GM18868 (cell line): ENCODE results near the gene PARP4.
"Not testable (repeated sequence)": the region's sequence is repeated elsewhere in the genome, so short reads cannot be mapped to it uniquely, and the experiment has no call there.

ENCODE experiments used
- ATAC-seq: cut with Tn5 transposase; IDR thresholded peaks from one replicate; pipeline ENCODE4 v1.9.1; 2021; ENCODE audit warnings: mild to moderate bottlenecking, moderate library complexity; ENCODE audit not compliant: unreplicated experiment

The PARP4 gene

DNA sequence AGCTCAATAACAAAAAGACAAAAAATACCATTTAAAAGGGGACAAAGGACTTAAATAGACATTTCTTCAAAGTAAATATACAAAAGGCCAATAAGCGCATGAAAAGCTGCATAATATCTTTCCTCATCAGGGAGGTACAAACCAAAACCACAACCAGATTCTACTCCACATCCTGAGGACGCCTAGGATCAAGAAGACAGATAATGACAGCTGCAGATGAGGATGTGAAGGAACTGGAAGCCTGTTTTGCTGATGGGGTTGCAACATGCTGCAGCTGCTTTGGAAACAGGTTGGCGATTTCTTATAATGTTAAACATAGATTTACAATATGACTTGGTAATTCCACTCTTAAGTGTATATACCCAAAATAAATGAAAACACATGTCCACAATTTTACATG lies 132.4 kb downstream of the PARP4 start:
- ATAC-seq, result not testable (repeated sequence)

GRCh38 chr13:24371273-24371672 lies 141.3 kb downstream of the PARP4 start:
- not testable (repeated sequence) for ATAC-seq
